NCI-H446 treated with DMSO at 0.1 percent for 48 hours (cell line): Measurements from ENCODE around the gene PRSS38.
"Not testable (repeated sequence)": the region's sequence is repeated elsewhere in the genome, so short reads cannot be mapped to it uniquely, and the experiment has no call there.

Experiments used
- DNase-seq: peaks from one replicate; lab custom pipeline; 2025; lab: John Stamatoyannopoulos, UW

PRSS38 gene

DNA sequence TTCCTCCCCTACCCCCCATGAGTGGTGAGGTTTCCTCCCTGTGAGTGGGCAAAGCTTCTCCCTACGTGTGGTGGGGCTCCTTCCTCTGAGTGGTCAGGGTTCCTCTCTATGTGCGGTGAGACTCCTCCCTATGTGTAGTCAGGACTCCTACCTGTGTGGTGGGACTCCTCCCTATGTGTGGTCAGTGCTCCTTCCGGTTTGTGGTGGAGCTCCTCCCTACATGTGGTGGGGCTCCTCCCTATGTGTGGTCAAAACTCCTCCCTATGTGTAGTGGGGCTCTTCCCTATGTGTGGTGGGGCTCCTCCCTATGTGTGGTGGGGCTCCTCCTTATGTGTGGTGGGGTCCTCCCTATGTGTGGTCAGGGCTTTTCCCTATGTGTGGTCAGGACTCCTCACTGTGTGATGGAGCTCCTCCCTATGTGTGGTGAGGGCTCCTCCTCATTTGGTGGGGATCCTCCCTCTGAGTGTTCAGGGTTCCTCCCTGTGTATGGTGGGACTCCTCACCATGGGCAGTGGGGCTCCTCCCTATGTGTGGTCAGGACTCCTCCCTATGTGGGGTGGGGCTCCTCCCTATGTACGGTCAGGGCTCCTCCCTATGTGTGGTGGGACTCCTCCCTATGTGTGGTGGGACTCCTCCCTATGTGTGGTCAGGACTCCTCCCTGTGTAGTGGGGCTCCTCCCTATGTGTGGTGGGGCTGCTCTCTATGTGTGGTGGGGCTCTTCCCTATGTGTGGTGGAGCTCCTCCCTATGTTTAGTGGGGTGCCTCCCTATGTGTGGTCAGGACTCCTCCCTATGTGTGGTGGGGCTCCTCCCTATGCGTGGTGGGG is 29.1 kb downstream of the PRSS38 start:
- DNase-seq = no peak

GRCh38 chr1:227845147-227845458 is 29.6 kb downstream of the PRSS38 start:
- no peak for DNase-seq

GRCh38 chr1:227845519-227845918 is 30.0 kb downstream of the PRSS38 start:
- no peak for DNase-seq

DNA sequence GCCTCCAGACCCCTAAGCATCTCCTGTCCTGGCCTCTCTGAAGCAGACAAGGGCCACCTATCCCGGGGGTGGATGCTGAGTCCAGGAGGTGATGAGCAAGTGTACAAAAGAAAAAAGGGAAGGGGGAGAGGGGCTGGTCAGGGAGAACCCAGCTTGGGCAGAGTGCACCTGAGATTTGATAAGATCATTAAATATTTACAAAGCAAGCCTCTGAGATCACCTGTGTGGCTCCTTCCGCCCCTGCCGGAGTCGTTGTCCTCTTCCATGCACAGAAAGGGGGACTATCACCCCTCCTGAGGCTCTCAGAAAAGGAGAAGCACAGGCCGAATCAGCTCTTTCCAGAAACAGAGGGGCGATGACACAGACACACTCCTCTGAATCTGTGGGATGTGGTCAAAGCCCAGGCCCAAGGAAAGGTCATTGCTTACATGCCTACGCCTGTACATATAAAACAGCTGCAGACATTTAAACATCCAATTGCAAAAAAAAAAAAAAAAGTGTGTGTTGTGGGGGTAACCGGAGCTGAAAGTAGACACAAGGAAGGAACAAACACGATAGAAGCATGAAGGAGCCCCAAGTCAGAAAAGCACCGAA is 30.9 kb downstream of the PRSS38 start:
- DNase-seq = no peak

- not testable (repeated sequence) for DNase-seq
Observed at GRCh38 chr1:227847046-227847445, 31.6 kb downstream of the PRSS38 start.

- DNase-seq = no peak
Observed at GRCh38 chr1:227848430-227848932, 33.0 kb downstream of the PRSS38 start.

DNA sequence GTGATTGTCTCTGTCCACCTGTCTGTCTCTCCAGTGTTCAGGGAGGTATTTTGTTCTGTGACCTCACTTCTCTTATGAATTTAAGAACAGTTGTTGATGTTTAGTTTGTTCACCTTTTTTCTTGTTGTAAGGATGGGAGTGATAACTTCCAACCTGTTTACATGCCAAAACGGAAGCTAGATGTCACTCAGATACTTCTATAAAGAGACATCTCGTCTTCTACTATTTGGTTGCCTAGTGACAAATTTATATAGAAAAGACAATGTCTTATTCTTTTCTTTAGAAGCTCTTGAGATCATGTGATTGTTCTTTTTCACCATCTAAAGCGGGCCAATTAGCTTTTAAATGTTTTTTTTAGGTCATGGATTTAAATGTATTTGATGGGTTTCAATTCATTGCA is 33.8 kb downstream of the PRSS38 start:
- no peak for DNase-seq

- no peak for DNase-seq
Observed at GRCh38 chr1:227854189-227854588, 38.7 kb downstream of the PRSS38 start.

DNA sequence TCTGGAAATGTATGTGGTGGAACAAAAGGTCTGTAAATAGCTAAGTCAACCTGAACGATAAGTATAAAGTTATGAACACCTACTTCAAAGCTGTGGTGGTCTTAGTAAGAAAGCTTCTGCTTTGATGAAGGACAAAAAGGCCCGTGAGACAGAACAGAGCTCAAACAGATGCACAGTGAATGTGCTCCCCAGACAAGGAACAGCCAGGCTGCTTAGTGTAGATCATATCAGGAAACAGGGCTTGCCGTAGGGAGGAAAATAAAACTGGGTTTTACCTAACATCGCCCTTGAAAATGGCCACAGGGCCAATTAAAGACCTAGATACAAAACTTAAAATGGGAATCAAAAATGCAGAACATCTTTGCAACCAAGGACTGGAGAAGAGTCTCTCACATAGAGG is 40.2 kb downstream of the PRSS38 start:
- no peak for DNase-seq

GRCh38 chr1:227856147-227856858 is 40.8 kb downstream of the PRSS38 start:
- DNase-seq = no peak

DNA sequence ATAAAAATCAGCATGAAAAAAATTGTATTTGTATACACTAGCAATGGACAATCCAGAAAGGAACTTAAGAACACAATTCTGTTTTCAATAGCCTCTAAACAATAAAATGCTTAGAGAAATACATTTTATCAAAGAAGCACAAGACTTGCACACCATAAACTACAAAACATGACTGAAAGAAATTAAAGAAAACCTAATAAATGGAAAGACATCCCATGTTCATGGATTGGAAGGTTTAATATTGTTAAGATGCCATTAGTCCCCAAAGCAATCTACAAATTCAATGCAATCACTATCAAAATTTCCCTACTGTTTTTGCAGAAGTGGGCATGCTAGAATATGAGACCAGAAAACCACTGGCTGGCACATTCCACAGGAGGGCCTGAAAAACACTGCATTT is 49.4 kb downstream of the PRSS38 start:
- DNase-seq = no peak

DNA sequence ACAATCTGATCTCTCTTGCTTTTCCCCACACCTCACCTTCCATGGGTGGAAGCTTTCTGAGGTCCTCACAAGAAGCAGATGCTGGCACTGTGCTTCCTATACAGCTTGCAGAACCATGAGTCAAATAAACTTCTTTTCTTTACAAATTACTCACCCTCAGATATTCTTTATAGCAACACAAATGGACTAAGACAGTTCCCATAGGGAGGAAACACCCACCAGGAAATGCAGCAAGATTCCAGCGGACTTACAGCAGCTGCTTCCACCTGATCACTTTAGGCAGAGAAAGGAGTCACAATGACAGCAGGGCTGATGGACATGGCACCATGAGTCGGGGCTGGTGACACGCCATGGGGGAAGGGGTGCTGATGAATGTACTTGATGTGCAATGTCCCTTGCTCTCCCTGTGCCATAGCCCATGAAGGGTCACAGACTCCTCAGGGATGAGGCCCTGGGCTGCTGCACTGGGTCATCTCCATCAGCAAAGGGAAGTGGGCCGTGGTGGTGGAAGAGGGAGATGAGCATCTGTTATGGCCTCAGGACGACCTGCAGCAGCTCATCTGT is 53.9 kb downstream of the PRSS38 start:
- no peak for DNase-seq

- no peak for DNase-seq
Observed at GRCh38 chr1:227869851-227870305, 54.4 kb downstream of the PRSS38 start.

DNA sequence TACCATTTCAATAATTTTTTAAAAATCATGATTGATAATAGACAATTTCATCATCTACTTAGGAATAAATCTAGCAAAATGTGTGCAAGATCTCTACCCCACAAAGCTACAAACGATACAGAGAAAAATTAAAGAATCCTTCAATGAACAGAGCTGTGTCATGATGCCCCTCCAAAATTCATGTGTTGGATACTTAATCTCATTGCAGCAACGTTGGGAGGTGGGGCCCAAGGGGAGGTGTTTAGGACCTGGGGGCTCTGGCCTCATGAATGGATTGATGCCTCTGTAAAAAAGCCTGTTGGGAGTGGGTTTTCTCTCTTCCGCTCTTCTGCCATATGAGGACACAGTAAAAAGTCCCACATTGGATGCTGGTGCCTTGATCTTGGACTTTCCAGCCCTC is 54.9 kb downstream of the PRSS38 start:
- no peak for DNase-seq

DNA sequence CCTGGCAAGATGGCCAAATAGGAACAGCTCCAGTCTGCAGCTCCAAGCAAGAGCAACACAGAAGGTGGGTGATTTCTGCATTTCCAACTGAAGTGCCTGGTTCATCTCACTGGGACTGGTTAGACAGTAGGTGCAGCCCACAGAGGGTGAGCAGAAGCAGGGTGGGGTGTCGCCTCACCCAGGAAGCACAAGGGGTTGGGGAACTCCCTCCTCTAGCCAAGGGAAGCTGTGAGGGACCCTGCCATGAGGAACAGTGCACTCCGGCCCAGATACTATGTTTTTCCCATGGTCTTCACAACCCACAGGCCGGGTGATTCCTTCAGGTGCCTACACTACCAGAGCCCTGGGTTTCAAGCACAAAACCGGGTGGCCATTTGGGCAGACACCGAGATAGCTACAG is 56.4 kb downstream of the PRSS38 start:
- not testable (repeated sequence) for DNase-seq

GRCh38 chr1:227877810-227878209 is 62.3 kb downstream of the PRSS38 start:
- not testable (repeated sequence) for DNase-seq

- DNase-seq = no peak
Observed at GRCh38 chr1:227880342-227880924, 65.0 kb downstream of the PRSS38 start.

DNA sequence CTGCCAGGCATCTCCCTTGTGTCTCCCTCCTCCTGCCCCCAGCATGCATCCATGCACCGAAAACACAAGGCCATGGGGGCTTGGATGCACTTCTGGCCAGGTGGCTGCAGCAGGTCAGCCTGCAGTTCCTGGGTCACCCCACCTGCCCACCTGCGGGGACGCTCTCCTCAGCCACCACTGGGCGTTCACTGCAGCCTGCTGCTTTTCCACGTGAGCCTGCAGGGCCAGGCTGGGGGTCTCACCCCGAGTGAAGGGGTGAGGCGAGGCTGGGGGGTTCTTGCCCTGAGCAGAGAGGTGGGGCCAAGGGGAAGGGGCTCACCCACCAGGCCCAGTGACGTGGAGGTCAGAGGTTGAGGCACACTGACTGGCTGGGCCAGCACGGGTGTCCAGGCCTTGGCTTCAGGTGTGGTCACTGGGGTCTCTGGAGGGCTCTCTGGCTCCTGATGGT is 67.6 kb downstream of the PRSS38 start:
- no peak for DNase-seq

DNA sequence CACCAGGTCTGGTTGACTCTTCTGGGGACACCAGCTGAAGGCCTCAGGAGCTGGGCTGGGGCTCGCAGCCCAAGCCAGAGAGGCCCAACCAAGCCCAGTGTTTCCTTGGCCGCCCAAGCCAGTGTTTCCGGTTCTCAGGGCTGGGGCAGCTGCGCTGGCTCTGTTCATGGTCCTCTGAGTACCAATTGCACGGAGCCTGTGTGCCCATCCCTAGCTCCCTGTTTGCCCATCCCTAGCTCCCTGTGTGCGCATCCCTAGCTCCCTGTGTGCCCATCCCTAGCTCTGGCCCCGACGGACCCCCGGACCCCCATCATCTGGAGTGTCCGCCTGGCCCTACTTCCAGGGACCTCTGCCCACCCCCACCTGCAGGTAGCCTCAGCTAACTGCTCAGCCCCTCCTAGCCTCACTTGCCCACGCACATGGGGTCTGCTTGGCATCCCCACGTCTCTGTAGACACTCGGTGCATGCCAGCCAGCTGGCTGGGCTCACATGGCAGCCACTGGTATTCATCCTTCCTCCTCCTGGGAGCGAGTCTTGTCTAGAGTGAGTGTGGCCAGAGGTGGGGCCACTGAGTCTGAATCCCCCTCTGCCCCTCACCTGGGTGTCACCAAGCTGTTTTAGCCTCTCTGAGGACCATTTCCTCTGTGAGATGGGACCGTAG is 68.3 kb downstream of the PRSS38 start:
- no peak for DNase-seq

DNA sequence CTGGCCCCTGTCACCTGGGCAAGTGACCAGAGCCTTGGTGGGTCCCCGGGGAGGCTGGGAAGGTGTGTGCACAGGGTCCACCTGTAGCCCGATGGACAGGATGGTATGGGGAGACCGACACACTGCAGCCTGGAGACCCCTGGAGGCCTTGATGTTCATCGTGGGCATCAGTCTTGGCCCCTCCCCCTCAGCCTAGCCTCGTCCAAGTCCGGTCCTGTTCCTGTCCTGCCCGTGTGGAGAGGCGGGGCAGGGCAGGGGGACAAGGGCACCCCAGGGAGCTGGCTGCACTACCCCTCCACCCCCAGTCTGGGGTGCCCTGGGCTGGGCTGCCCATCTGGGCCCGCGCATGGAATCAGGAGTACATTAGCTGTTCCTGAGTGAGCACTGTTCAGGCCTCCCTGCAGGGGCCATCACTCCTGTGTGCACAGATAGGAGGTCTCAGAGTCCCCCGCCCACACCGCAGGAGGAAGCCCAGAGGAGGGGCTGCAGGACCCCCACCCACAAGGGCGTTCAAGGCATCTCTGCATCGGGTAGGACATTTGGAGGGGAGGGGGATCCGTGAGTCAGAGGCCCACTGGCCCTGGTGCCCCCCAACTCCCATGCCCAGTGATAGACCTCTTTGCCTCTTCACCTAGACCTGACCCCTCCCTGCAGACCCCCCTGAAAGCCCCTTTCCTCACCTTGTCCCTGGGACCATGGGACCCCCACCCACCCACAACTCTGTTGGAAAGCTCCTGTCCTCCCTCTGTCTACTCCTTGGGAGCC is 69.1 kb downstream of the PRSS38 start:
- DNase-seq = no peak

DNA sequence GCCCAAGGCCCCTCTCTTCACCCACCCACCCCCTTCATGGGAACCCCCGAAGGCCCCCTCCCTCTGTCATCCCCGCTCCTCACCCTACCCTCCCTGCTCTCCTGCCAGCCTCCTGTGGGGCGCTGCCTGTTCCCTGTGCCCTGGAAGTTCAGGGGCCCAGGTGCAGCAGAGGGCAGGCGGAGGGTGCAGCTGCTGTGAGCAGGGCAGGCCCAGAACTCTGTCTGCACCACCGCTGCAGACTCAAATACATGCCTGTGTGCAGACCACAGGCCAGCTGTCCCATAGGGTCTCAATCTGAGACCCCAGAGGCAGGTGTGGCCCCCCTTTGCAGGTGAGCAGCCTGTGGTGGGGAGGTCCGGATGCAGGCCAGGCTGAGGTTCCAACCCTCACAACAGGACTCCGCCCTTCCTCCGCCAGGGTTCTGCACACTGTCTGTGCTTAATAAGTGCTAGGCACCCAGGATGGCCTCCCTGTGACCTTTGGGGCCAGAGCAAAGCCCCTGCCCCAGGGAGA is 69.7 kb downstream of the PRSS38 start:
- no peak for DNase-seq
